OCI-LY7 (cell line): ENCODE measurements around the gene CAMKV. TPM values are rescaled to one million over a fixed set of nuclear protein-coding genes. Genes with fewer than 3 reads are reported as not detected.
A peak's percentile ranks its signal among the peaks of the same experiment; 100 is the strongest.

Experiments used
- BruUV-seq: library from RNA; stranded (reverse); fragments of 400-500 nt; replicated peaks from 2 replicates; lab custom pipeline; 2021; lab: Mats Ljungman, UMichigan
- CTCF ChIA-PET: fragments of 300-600 bp; sonication (Branson Sonifier 250); formaldehyde crosslinking; loops from one replicate; lab custom pipeline; 2022; ENCODE audit warnings: antibody characterized with exemption; ENCODE audit not compliant: unreplicated experiment; lab: Charles Lee
- POLR2A ChIA-PET: fragments of 300-600 bp; sonication (Branson Sonifier 250); formaldehyde crosslinking; loops from one replicate; lab custom pipeline; 2022; ENCODE audit warnings: antibody characterized with exemption; lab: Charles Lee
- DNase-seq: peaks from one replicate; pipeline ENCODE4 v3.0.0-alpha.2; 2015; ENCODE audit warnings: low spot score
- H2AFZ ChIP-seq: fragments of 200-600 bp; sonication (generic), shearing (Covaris generic); 2 replicates; pipeline ENCODE4 v1.6.1; 2014; ENCODE audit warnings: mild to moderate bottlenecking, antibody characterized with exemption, low read length, moderate library complexity
- H3K27ac ChIP-seq: fragments of 200-600 bp; sonication (generic); 2 replicates; pipeline ENCODE4 v1.5.1; 2014; ENCODE audit warnings: mixed run types, low read depth, mild to moderate bottlenecking, moderate library complexity, low read length, inconsistent platforms; ENCODE audit not compliant: poor library complexity, severe bottlenecking
- H3K36me3 ChIP-seq: fragments of 200-600 bp; sonication (generic); 2 replicates; pipeline ENCODE4 v1.6.1; 2014; ENCODE audit warnings: mild to moderate bottlenecking, antibody characterized with exemption, low read length, moderate library complexity, mixed read lengths; ENCODE audit not compliant: insufficient read depth
- H3K4me1 ChIP-seq: fragments of 200-600 bp; sonication (generic); 2 replicates; pipeline ENCODE4 v1.5.1; 2014; ENCODE audit warnings: mild to moderate bottlenecking, low read length; ENCODE audit not compliant: insufficient read depth, poor library complexity, severe bottlenecking
- H3K4me2 ChIP-seq: fragments of 200-600 bp; sonication (generic); 2 replicates; pipeline ENCODE4 v1.6.1; 2014; ENCODE audit warnings: mild to moderate bottlenecking, low read length
- H3K4me3 ChIP-seq: fragments of 200-600 bp; sonication (generic); 2 replicates; pipeline ENCODE4 v1.5.1; 2014; ENCODE audit warnings: mild to moderate bottlenecking, low read depth, low read length; ENCODE audit not compliant: poor library complexity, severe bottlenecking
- H3K79me2 ChIP-seq: fragments of 200-600 bp; sonication (generic); 2 replicates; pipeline ENCODE4 v1.6.1; 2016; ENCODE audit warnings: low read depth, mild to moderate bottlenecking, low read length, moderate library complexity, mixed read lengths; ENCODE audit not compliant: insufficient read depth
- H3K9me2 ChIP-seq: fragments of 200-600 bp; sonication (generic); 2 replicates; pipeline ENCODE4 v1.6.1; 2016; ENCODE audit warnings: mild to moderate bottlenecking, low read length, mixed read lengths; ENCODE audit not compliant: insufficient read depth
- H3K9me3 ChIP-seq: fragments of 200-600 bp; sonication (generic); 2 replicates; pipeline ENCODE4 v1.6.1; 2014; ENCODE audit warnings: mild to moderate bottlenecking, mixed run types, low read length, mixed read lengths
- H4K20me1 ChIP-seq: fragments of 200-600 bp; sonication (generic); 2 replicates; pipeline ENCODE4 v1.6.1; 2014; ENCODE audit warnings: mild to moderate bottlenecking, antibody characterized with exemption, low read length, moderate library complexity, mixed read lengths; ENCODE audit not compliant: insufficient read depth
- EZH2phosphoT487 ChIP-seq: fragments of 200-600 bp; sonication (generic); IDR thresholded peaks from 2 replicates; pipeline ENCODE4 v1.6.1; 2018; ENCODE audit warnings: low read depth, borderline replicate concordance, mild to moderate bottlenecking, mixed run types, antibody characterized with exemption, low read length, moderate library complexity, mixed read lengths
- intact Hi-C: fragments of 100-400 bp; cut with micrococcal nuclease; formaldehyde crosslinking; loops from one replicate; pipeline ENCODE4 v1.10.0; 2022; ENCODE audit not compliant: unreplicated experiment
- total RNA-seq, 2 experiments: library from RNA; depleted of rRNA in 1 of 2; stranded (reverse); fragments of >200 nt in 1 of 2; shearing (Covaris generic) in 1 of 2; gene quantifications; 2 replicates each; pipeline ENCODE4 v1.2.3, GENCODE V29; 2014 to 2022
- TF ChIP-seq, protein P1 (sequence below): fragments of 200-600 bp; sonication (generic); conservative IDR thresholded peaks from 2 replicates; pipeline ENCODE4 v1.5.1; 2014; ENCODE audit warnings: mild to moderate bottlenecking, antibody characterized with exemption, low read length, moderate library complexity, mixed read lengths

Gene CAMKV
- total RNA-seq, 2 experiments from 2014 or later = 0.63 TPM; not detected in 1

DNA sequence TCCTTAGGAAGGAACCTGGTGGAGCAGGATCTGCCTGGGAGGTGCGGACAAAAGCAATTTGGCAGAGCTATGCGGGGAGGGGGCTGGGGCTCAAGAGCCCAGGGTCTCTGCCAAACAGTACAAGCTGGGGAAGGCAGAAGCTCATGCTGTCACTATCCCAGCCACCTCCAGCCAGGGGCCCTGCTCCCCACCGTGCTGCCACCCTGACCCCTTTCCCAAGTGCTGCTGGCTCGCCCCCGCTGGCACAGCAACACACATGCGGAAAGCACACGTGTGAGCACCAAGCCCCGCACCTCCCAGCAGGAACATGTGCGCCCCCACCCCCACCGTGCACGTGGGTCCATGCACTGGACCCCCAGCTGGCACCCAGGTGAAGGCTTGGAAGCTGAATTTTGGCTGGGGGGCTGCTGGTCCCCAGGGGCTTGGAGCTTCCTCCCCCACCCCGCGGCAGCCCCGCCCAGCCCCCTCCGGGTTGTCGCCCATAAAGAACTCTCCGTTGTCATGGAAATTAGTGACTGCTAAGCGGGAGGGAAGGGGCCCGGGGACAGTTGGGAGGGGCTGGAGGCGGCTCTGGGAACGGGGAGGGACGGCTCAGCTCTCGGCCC is 742 bp downstream of the CAMKV start:
- H3K9me2 ChIP-seq = no peaks in the 10 kb centered on the region
- peaks cover 17% of the 10 kb centered on the region for H3K4me1 ChIP-seq
- DNase-seq = no peak
- H3K27ac ChIP-seq = no peak overlapping the region
- TF ChIP-seq EZH2phosphoT487 = no peak
- TF ChIP-seq, protein P1, sequence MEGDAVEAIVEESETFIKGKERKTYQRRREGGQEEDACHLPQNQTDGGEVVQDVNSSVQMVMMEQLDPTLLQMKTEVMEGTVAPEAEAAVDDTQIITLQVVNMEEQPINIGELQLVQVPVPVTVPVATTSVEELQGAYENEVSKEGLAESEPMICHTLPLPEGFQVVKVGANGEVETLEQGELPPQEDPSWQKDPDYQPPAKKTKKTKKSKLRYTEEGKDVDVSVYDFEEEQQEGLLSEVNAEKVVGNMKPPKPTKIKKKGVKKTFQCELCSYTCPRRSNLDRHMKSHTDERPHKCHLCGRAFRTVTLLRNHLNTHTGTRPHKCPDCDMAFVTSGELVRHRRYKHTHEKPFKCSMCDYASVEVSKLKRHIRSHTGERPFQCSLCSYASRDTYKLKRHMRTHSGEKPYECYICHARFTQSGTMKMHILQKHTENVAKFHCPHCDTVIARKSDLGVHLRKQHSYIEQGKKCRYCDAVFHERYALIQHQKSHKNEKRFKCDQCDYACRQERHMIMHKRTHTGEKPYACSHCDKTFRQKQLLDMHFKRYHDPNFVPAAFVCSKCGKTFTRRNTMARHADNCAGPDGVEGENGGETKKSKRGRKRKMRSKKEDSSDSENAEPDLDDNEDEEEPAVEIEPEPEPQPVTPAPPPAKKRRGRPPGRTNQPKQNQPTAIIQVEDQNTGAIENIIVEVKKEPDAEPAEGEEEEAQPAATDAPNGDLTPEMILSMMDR = no peak
- no peaks in the 10 kb centered on the region for H3K9me3 ChIP-seq
- no peak overlapping the region for H2AFZ ChIP-seq
- intact Hi-C loops = no loop called here
- CTCF ChIA-PET = no interaction called here
- no peaks in the 10 kb centered on the region for H4K20me1 ChIP-seq
- peak overlapping the region; percentile 79 for H3K4me2 ChIP-seq
- POLR2A ChIA-PET = interaction anchor here (1.2 kb wide), 1 partner anchor 12 kb away, joined by 3 read pairs; no protein-coding TSS in a partner anchor
- H3K79me2 ChIP-seq = no peaks in the 10 kb centered on the region
- peak overlapping the region; percentile 59 for H3K4me3 ChIP-seq
- no TSS peak for BruUV-seq
- no peaks in the 10 kb centered on the region for H3K36me3 ChIP-seq

GRCh38 chr3:49867871-49868321 is 1.8 kb downstream of the CAMKV start:
- TF ChIP-seq, protein P1 = no peak
- no peak for TF ChIP-seq EZH2phosphoT487
- DNase-seq = peak; percentile 30
- H3K9me3 ChIP-seq = no peaks in the 10 kb centered on the region
- peaks cover 17% of the 10 kb centered on the region for H3K4me1 ChIP-seq
- no peak overlapping the region for H3K27ac ChIP-seq
- ChIA-PET CTCF (no interaction called here), POLR2A (no interaction called here)
- H2AFZ ChIP-seq = no peak overlapping the region
- no peaks in the 10 kb centered on the region for H3K36me3 ChIP-seq
- no peaks in the 10 kb centered on the region for H3K9me2 ChIP-seq
- no peaks in the 10 kb centered on the region for H4K20me1 ChIP-seq
- BruUV-seq = no TSS peak
- H3K4me2 ChIP-seq = no peak overlapping the region
- intact Hi-C loops = no loop called here
- no peak overlapping the region for H3K4me3 ChIP-seq
- no peaks in the 10 kb centered on the region for H3K79me2 ChIP-seq

- CTCF ChIA-PET = no interaction called here
- no peaks in the 10 kb centered on the region for H3K9me3 ChIP-seq
- TF ChIP-seq EZH2phosphoT487 = no peak
- TF ChIP-seq, protein P1 = no peak
Observed at GRCh38 chr3:49867400-49867799, 2.3 kb downstream of the CAMKV start.

More at GRCh38 chr3:49867400-49867799, 2.3 kb downstream of the CAMKV start:
- POLR2A ChIA-PET = no interaction called here
- Histone ChIP-seq H3K79me2 (no peaks in the 10 kb centered on the region), H3K4me3 (no peak overlapping the region), H3K36me3 (no peaks in the 10 kb centered on the region), H4K20me1 (no peaks in the 10 kb centered on the region), H3K27ac (no peak overlapping the region), H3K4me2 (no peak overlapping the region), H3K4me1 (peaks cover 17% of the 10 kb centered on the region), H3K9me2 (no peaks in the 10 kb centered on the region), H2AFZ (no peak overlapping the region)
- intact Hi-C loops = no loop called here
- no peak for DNase-seq
- BruUV-seq = no TSS peak
